HFFc6 (cell line): Measurements from ENCODE around the gene CCDC92. TPM values are rescaled to one million over a fixed set of nuclear protein-coding genes. Genes with fewer than 3 reads are reported as not detected.

ENCODE experiments used
- DNase-seq: peaks from one replicate; pipeline ENCODE4 v3.0.0-alpha.2; 2018
- H3K27ac Mint-ChIP-seq: 2 replicates; pipeline ENCODE4 v1.8.0; 2020; ENCODE audit warnings: mild to moderate bottlenecking, mixed read lengths
- H3K27me3 Mint-ChIP-seq: 2 replicates; pipeline ENCODE4 v1.8.0; 2021; ENCODE audit warnings: mild to moderate bottlenecking, moderate library complexity, mixed read lengths; ENCODE audit not compliant: insufficient read depth
- H3K36me3 Mint-ChIP-seq: 2 replicates; pipeline ENCODE4 v1.8.0; 2021; ENCODE audit warnings: low read depth, mixed read lengths
- H3K4me1 Mint-ChIP-seq: 2 replicates; pipeline ENCODE4 v1.8.0; 2020; ENCODE audit warnings: low read depth, mixed read lengths
- H3K4me3 Mint-ChIP-seq: 2 replicates; pipeline ENCODE4 v1.8.0; 2020; ENCODE audit warnings: mild to moderate bottlenecking, moderate library complexity, mixed read lengths
- H3K9me3 Mint-ChIP-seq: 2 replicates; pipeline ENCODE4 v1.8.0; 2020; ENCODE audit warnings: mild to moderate bottlenecking, mixed read lengths
- CTCF ChIP-seq: fragments of 200-600 bp; sonication (generic); IDR thresholded peaks from 2 replicates; pipeline ENCODE4 v1.5.0; 2021; ENCODE audit warnings: antibody characterized with exemption, mild to moderate bottlenecking
- total RNA-seq, 6 experiments: library from RNA; stranded (reverse); fragmentation: NEBNext Ultra II Directional; extraction: Animal tissue kit (Norgen Biotek cat#: 25700); gene quantifications; 2 replicates in 1 of 6; 3 replicates in 5 of 6; pipeline ENCODE4 v1.2.3, GENCODE V29; 2021

The CCDC92 gene
- total RNA-seq, 6 experiments from 2014 or later, result 48.3 to 55.1 (median 51.6) TPM

- Mint-ChIP-seq H3K9me3 (no peaks in the 10 kb centered on the region), H3K36me3 (peaks cover 21% of the 10 kb centered on the region), H3K27ac (no peak overlapping the region), H3K4me1 (peaks cover 59% of the 10 kb centered on the region), H3K27me3 (no peaks in the 10 kb centered on the region), H3K4me3 (no peak overlapping the region)
- TF ChIP-seq CTCF, result no peak
- no peak for DNase-seq
These were observed 23.9 kb upstream of the CCDC92 start for GRCh38 chr12:123996581-123996980.

GRCh38 chr12:123995023-123995748 lies 22.6 kb upstream of the CCDC92 start:
- peaks cover 21% of the 10 kb centered on the region for H3K36me3 Mint-ChIP-seq
- H3K4me1 Mint-ChIP-seq, result peaks cover 73% of the 10 kb centered on the region
- peak overlapping the region; percentile 38 for H3K27ac Mint-ChIP-seq
- H3K9me3 Mint-ChIP-seq, result no peaks in the 10 kb centered on the region
- DNase-seq, result peak; percentile 61
- no peak overlapping the region for H3K4me3 Mint-ChIP-seq
- TF ChIP-seq CTCF, result no peak
- H3K27me3 Mint-ChIP-seq, result no peaks in the 10 kb centered on the region

GRCh38 chr12:123992118-123992825 lies 19.6 kb upstream of the CCDC92 start:
- Mint-ChIP-seq H3K27ac (peak overlapping the region; percentile 32), H3K4me3 (no peak overlapping the region), H3K4me1 (peaks cover 56% of the 10 kb centered on the region), H3K9me3 (no peaks in the 10 kb centered on the region), H3K27me3 (no peaks in the 10 kb centered on the region), H3K36me3 (peaks cover 34% of the 10 kb centered on the region)
- DNase-seq, result no peak
- no peak for TF ChIP-seq CTCF

GRCh38 chr12:123991372-123991951 lies 18.8 kb upstream of the CCDC92 start:
- TF ChIP-seq CTCF, result no peak
- Mint-ChIP-seq H3K4me3 (no peak overlapping the region), H3K27me3 (no peaks in the 10 kb centered on the region), H3K9me3 (no peaks in the 10 kb centered on the region), H3K27ac (peak overlapping the region; percentile 32; the same call in 1 of the 2 replicates), H3K36me3 (peaks cover 34% of the 10 kb centered on the region), H3K4me1 (peaks cover 50% of the 10 kb centered on the region)
- DNase-seq, result peak; percentile 59

GRCh38 chr12:123990511-123990910 lies 17.9 kb upstream of the CCDC92 start:
- H3K27ac Mint-ChIP-seq, result no peak overlapping the region
- H3K36me3 Mint-ChIP-seq, result peaks cover 28% of the 10 kb centered on the region
- no peak for TF ChIP-seq CTCF
- no peaks in the 10 kb centered on the region for H3K9me3 Mint-ChIP-seq
- H3K27me3 Mint-ChIP-seq, result no peaks in the 10 kb centered on the region
- peaks cover 43% of the 10 kb centered on the region for H3K4me1 Mint-ChIP-seq
- no peak overlapping the region for H3K4me3 Mint-ChIP-seq
- no peak for DNase-seq
